Osteoblast (primary cell): Measurements from ENCODE around the gene TTLL10. TPM values are rescaled to one million over a fixed set of nuclear protein-coding genes. Genes with fewer than 3 reads are reported as not detected.

ENCODE experiments used
- DNase-seq: peaks from one replicate; pipeline ENCODE4 v3.0.0; 2011; ENCODE audit warnings: low spot score, mixed read lengths; ENCODE audit not compliant: insufficient read length; ENCODE audit errors: missing footprints
- H2AFZ ChIP-seq: 2 replicates; pipeline ENCODE4 v1.6.0; 2011; ENCODE audit warnings: mild to moderate bottlenecking, low read length
- H3K27ac ChIP-seq: 2 replicates; pipeline ENCODE4 v1.5.1; 2011; ENCODE audit warnings: mild to moderate bottlenecking, low read depth, low read length, moderate library complexity
- H3K27me3 ChIP-seq: 2 replicates; pipeline ENCODE4 v1.6.0; 2012; ENCODE audit warnings: mild to moderate bottlenecking, control low read depth, inconsistent platforms, low read length, moderate library complexity; ENCODE audit not compliant: insufficient read depth
- H3K36me3 ChIP-seq: 2 replicates; pipeline ENCODE4 v1.5.1; 2011; ENCODE audit warnings: mild to moderate bottlenecking, low read length, control low read depth, moderate library complexity; ENCODE audit not compliant: insufficient read depth
- H3K4me1 ChIP-seq: 2 replicates; pipeline ENCODE4 v1.5.1; 2011; ENCODE audit warnings: mild to moderate bottlenecking, low read length, control low read depth, moderate library complexity; ENCODE audit not compliant: insufficient read depth
- H3K4me2 ChIP-seq: 2 replicates; pipeline ENCODE4 v1.6.0; 2011; ENCODE audit warnings: mild to moderate bottlenecking, low read length; ENCODE audit not compliant: insufficient read depth
- H3K4me3 ChIP-seq: fragments of 200-600 bp; sonication (generic); 3 replicates; pipeline ENCODE4 v1.5.1; 2012; ENCODE audit warnings: mild to moderate bottlenecking, low read length, inconsistent platforms; ENCODE audit not compliant: insufficient read depth
- H3K79me2 ChIP-seq: 2 replicates; pipeline ENCODE4 v1.6.0; 2012; ENCODE audit warnings: mild to moderate bottlenecking, low read length, control low read depth, inconsistent platforms; ENCODE audit not compliant: insufficient read depth
- H3K9me3 ChIP-seq: 2 replicates; pipeline ENCODE4 v1.5.1; 2011; ENCODE audit warnings: low read depth, low read length, control low read depth
- H4K20me1 ChIP-seq: 2 replicates; pipeline ENCODE4 v1.6.0; 2012; ENCODE audit warnings: mild to moderate bottlenecking, low read length, control low read depth; ENCODE audit not compliant: insufficient read depth
- CTCF ChIP-seq: IDR thresholded peaks from 2 replicates; pipeline ENCODE4 v1.5.1; 2011; ENCODE audit warnings: mild to moderate bottlenecking, low read depth, low read length, moderate library complexity; ENCODE audit errors: extremely low read depth
- total RNA-seq: library from RNA; depleted of rRNA; stranded (reverse); fragments of >200 nt; gene quantifications from 2 replicates; pipeline ENCODE4 v1.2.3, GENCODE V29; 2012

TTLL10 gene
- total RNA-seq, 1 donor: not detected

- H3K27ac ChIP-seq: no peak overlapping the region
- peaks cover 13% of the 10 kb centered on the region for H3K27me3 ChIP-seq
- peaks cover 8% of the 10 kb centered on the region for H3K4me1 ChIP-seq
- H3K36me3 ChIP-seq: no peaks in the 10 kb centered on the region
- DNase-seq: no peak
- no peaks in the 10 kb centered on the region for H4K20me1 ChIP-seq
- no peaks in the 10 kb centered on the region for H3K79me2 ChIP-seq
- H2AFZ ChIP-seq: no peak overlapping the region
- H3K4me3 ChIP-seq: no peak overlapping the region
- H3K4me2 ChIP-seq: no peak overlapping the region
- TF ChIP-seq CTCF: no peak
- no peaks in the 10 kb centered on the region for H3K9me3 ChIP-seq
These were observed 12.0 kb upstream of the TTLL10 start for GRCh38 chr1:1161683-1162079.

GRCh38 chr1:1162597-1163537, 10.8 kb upstream of the TTLL10 start:
- TF ChIP-seq CTCF: no peak
- Histone ChIP-seq H3K36me3 (no peaks in the 10 kb centered on the region), H2AFZ (no peak overlapping the region), H3K4me2 (no peak overlapping the region), H3K27me3 (peaks cover 13% of the 10 kb centered on the region), H3K27ac (no peak overlapping the region), H3K9me3 (no peaks in the 10 kb centered on the region), H4K20me1 (no peaks in the 10 kb centered on the region), H3K4me1 (peaks cover 4% of the 10 kb centered on the region), H3K4me3 (no peak overlapping the region), H3K79me2 (no peaks in the 10 kb centered on the region)
- DNase-seq: no peak

- H3K79me2 ChIP-seq: no peaks in the 10 kb centered on the region
- no peaks in the 10 kb centered on the region for H3K4me1 ChIP-seq
- H2AFZ ChIP-seq: no peak overlapping the region
- no peak for DNase-seq
- peaks cover 13% of the 10 kb centered on the region for H3K27me3 ChIP-seq
- no peak overlapping the region for H3K27ac ChIP-seq
- H4K20me1 ChIP-seq: no peaks in the 10 kb centered on the region
- no peaks in the 10 kb centered on the region for H3K9me3 ChIP-seq
- no peaks in the 10 kb centered on the region for H3K36me3 ChIP-seq
- H3K4me3 ChIP-seq: no peak overlapping the region
- H3K4me2 ChIP-seq: no peak overlapping the region
- TF ChIP-seq CTCF: no peak
These were observed 10.1 kb upstream of the TTLL10 start for GRCh38 chr1:1163538-1164070.

- Histone ChIP-seq H3K4me3 (no peak overlapping the region), H3K4me2 (no peak overlapping the region), H3K36me3 (no peaks in the 10 kb centered on the region), H4K20me1 (no peaks in the 10 kb centered on the region), H2AFZ (no peak overlapping the region), H3K27me3 (peaks cover 13% of the 10 kb centered on the region), H3K79me2 (no peaks in the 10 kb centered on the region), H3K27ac (no peak overlapping the region), H3K9me3 (no peaks in the 10 kb centered on the region), H3K4me1 (no peaks in the 10 kb centered on the region)
- no peak for TF ChIP-seq CTCF
- DNase-seq: no peak
These were observed 9.3 kb upstream of the TTLL10 start for GRCh38 chr1:1164361-1164700.
